ENCODE results near the gene EPHB1. TPM values are rescaled to one million over a fixed set of nuclear protein-coding genes. Genes with fewer than 3 reads are reported as not detected.

The EPHB1 gene
- polyA plus RNA-seq, 1 experiment = 0.11 TPM

DNA sequence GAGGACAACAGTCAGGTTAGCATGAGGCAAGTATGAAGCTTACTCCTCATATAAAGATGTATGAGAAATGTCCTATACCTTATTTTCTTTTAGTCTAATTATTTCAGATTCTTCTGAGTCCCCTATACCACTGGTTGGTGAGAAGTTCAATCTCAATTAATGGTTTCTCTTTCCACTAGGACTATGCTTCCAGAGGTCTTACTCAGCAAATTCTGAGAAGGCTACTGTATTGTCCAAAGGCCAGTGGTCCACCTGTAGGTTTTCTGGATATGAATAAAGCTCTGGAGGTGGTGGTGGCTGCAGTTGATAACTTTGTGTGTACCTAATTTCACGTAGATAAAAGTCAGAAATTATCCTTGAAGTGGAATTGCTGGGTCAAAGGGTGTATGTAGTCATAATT, 149.4 kb downstream of the EPHB1 start:
- ChIA-PET CTCF (no interaction called here), POLR2A (no interaction called here)
- TF ChIP-seq, protein P1, sequence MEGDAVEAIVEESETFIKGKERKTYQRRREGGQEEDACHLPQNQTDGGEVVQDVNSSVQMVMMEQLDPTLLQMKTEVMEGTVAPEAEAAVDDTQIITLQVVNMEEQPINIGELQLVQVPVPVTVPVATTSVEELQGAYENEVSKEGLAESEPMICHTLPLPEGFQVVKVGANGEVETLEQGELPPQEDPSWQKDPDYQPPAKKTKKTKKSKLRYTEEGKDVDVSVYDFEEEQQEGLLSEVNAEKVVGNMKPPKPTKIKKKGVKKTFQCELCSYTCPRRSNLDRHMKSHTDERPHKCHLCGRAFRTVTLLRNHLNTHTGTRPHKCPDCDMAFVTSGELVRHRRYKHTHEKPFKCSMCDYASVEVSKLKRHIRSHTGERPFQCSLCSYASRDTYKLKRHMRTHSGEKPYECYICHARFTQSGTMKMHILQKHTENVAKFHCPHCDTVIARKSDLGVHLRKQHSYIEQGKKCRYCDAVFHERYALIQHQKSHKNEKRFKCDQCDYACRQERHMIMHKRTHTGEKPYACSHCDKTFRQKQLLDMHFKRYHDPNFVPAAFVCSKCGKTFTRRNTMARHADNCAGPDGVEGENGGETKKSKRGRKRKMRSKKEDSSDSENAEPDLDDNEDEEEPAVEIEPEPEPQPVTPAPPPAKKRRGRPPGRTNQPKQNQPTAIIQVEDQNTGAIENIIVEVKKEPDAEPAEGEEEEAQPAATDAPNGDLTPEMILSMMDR (IDR thresholded peaks at IDR 0.05; ENCODE audit: low read depth, low read length) = no peak
- Histone ChIP-seq H3K4me3 (ENCODE audit: low read depth, low read length) (no peak overlapping the region), H3K9me3 (ENCODE audit: control insufficient read depth, insufficient read depth, low read length) (no peaks in the 10 kb centered on the region), H3K27me3 (ENCODE audit: control insufficient read depth, insufficient read depth, low read length) (no peaks in the 10 kb centered on the region), H3K27ac (ENCODE audit: low read depth, low read length) (no peak overlapping the region)
- DNase-seq (ENCODE audit: low read depth, low spot score) = no peak

DNA sequence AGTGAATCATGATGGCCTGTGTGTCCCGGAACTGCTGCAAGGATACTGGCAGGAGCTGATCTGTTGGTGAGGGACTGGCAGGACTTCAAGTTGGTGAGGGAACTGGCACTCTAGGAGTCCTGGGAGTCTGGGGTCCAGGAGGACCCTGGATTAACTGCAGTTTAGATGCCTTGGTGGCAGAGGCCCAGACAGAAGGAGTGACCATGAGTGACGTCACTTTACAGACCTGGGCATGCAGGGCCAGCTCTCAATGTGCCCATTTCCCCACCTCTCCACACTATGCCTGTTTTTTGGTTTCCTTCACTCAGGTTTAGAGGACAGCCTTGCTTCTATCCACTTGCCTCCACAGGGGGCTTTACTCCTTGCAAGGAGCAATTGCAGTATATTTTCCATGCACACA, 154.1 kb downstream of the EPHB1 start:
- Histone ChIP-seq H3K27ac (ENCODE audit: low read depth, low read length) (no peak overlapping the region), H3K9me3 (ENCODE audit: control insufficient read depth, insufficient read depth, low read length) (no peaks in the 10 kb centered on the region), H3K4me3 (ENCODE audit: low read depth, low read length) (no peak overlapping the region), H3K27me3 (ENCODE audit: control insufficient read depth, insufficient read depth, low read length) (no peaks in the 10 kb centered on the region)
- ChIA-PET CTCF (no interaction called here), POLR2A (no interaction called here)
- TF ChIP-seq, protein P1 (IDR thresholded peaks at IDR 0.05; ENCODE audit: low read depth, low read length) = no peak
- no peak for DNase-seq (ENCODE audit: low read depth, low spot score)

DNA sequence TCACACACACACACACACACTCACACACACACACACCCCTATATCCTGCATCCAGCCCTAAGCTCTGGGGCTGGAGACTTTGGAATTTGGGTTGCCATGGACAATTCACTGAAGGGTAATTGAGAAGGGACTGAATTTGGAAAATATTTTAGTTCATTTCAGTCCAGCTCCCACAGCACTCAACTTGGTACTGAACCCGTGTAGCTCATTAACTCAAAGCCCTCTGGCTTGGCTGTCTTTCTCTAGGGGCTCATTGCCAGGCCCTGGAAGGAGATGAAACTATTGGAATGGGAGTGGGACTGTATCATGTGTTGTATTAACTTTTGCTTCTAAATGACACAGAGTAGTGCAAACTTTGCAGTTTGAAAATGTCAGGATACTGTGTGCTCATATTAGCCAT, 157.3 kb downstream of the EPHB1 start:
- TF ChIP-seq, protein P1 (IDR thresholded peaks at IDR 0.05; ENCODE audit: low read depth, low read length) = no peak
- ChIA-PET CTCF (no interaction called here), POLR2A (no interaction called here)
- H3K9me3 ChIP-seq (ENCODE audit: control insufficient read depth, insufficient read depth, low read length) = no peaks in the 10 kb centered on the region
- no peaks in the 10 kb centered on the region for H3K27me3 ChIP-seq (ENCODE audit: control insufficient read depth, insufficient read depth, low read length)
- no peak for DNase-seq (ENCODE audit: low read depth, low spot score)
- no peak overlapping the region for H3K4me3 ChIP-seq (ENCODE audit: low read depth, low read length)
- no peak overlapping the region for H3K27ac ChIP-seq (ENCODE audit: low read depth, low read length)

DNA sequence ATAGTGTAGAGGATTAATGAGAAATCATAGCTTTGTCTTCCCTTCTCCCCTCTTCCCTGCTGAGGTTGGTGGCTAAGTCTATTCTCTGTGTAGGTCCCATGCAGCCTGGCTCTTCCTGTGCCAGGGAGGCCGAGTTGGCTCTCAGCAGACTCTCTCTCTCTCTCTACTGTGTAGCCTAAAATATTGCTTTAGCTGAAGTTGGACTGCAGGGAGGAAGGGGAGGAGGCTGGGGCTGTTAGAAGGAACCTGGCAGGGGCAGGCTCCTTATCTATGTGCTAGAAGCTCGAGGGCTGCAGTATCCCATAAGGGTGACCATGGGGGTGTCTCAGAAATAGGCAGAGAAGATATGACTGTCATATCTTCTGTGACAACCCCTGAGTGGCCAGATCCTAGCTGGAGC, 160.8 kb downstream of the EPHB1 start:
- POLR2A ChIA-PET = no interaction called here
- Histone ChIP-seq H3K4me3 (ENCODE audit: low read depth, low read length) (no peak overlapping the region), H3K27ac (ENCODE audit: low read depth, low read length) (no peak overlapping the region), H3K9me3 (ENCODE audit: control insufficient read depth, insufficient read depth, low read length) (no peaks in the 10 kb centered on the region), H3K27me3 (ENCODE audit: control insufficient read depth, insufficient read depth, low read length) (no peaks in the 10 kb centered on the region)
- TF ChIP-seq, protein P1 (IDR thresholded peaks at IDR 0.05; ENCODE audit: low read depth, low read length) = no peak
- CTCF ChIA-PET = no interaction called here
- no peak for DNase-seq (ENCODE audit: low read depth, low spot score)

DNA sequence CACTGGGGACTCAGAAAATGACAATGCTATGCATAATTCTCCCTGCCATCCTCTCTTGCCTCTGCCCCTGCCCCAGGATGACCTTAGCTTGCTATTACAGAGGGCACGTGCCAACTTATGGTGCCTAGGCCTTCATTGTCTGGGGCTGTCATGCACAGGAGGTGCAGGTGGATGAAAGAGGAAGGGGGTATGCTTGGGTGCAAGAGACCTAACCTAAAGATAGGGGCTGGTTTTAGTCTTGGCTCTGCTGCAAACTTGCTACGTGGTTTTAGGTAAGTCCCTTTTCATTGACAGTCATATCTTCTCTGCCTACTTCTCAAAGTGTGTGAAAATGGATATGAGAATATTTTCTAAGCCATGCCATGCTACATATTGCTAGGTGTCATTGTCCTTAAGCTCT, 161.3 kb downstream of the EPHB1 start:
- POLR2A ChIA-PET = no interaction called here
- no peaks in the 10 kb centered on the region for H3K27me3 ChIP-seq (ENCODE audit: control insufficient read depth, insufficient read depth, low read length)
- no peak overlapping the region for H3K27ac ChIP-seq (ENCODE audit: low read depth, low read length)
- no peak overlapping the region for H3K4me3 ChIP-seq (ENCODE audit: low read depth, low read length)
- DNase-seq (ENCODE audit: low read depth, low spot score) = no peak
- no peaks in the 10 kb centered on the region for H3K9me3 ChIP-seq (ENCODE audit: control insufficient read depth, insufficient read depth, low read length)
- CTCF ChIA-PET = no interaction called here
- TF ChIP-seq, protein P1 (IDR thresholded peaks at IDR 0.05; ENCODE audit: low read depth, low read length) = no peak
